Hepatocyte (in vitro differentiated cells): Measurements from ENCODE around the gene PTRHD1. TPM values are rescaled to one million over a fixed set of nuclear protein-coding genes. Genes with fewer than 3 reads are reported as not detected.

Experiments
- DNase-seq: peaks from one replicate; pipeline ENCODE4 v3.0.0-alpha.2; 2016; ENCODE audit warnings: low spot score
- H2AFZ ChIP-seq: fragments of 200-600 bp; sonication (generic); 2 replicates; pipeline ENCODE4 v1.6.0; 2016; ENCODE audit warnings: antibody characterized with exemption, mild to moderate bottlenecking
- H3K27ac ChIP-seq: fragments of 200-600 bp; sonication (generic); 2 replicates; pipeline ENCODE4 v1.5.1; 2016; ENCODE audit warnings: mild to moderate bottlenecking
- H3K27me3 ChIP-seq: fragments of 200-600 bp; sonication (generic); 2 replicates; pipeline ENCODE4 v1.6.1; 2016
- H3K36me3 ChIP-seq: fragments of 200-600 bp; sonication (generic); replicated peaks from 2 replicates; pipeline ENCODE4 v1.5.1; 2016; ENCODE audit warnings: low read depth; ENCODE audit not compliant: insufficient read depth
- H3K4me1 ChIP-seq: fragments of 200-600 bp; sonication (generic); 2 replicates; pipeline ENCODE4 v1.5.1; 2016; ENCODE audit warnings: mild to moderate bottlenecking, moderate library complexity; ENCODE audit not compliant: insufficient read depth
- H3K4me2 ChIP-seq: fragments of 200-600 bp; sonication (generic); 2 replicates; pipeline ENCODE4 v1.6.0; 2016
- H3K4me3 ChIP-seq: fragments of 200-600 bp; sonication (generic); 2 replicates; pipeline ENCODE4 v1.5.1; 2016; ENCODE audit warnings: mild to moderate bottlenecking
- H3K79me2 ChIP-seq: fragments of 200-600 bp; sonication (generic); 2 replicates; pipeline ENCODE4 v1.6.0; 2017; ENCODE audit warnings: mild to moderate bottlenecking
- H3K9me2 ChIP-seq: fragments of 200-600 bp; sonication (generic); replicated peaks from 2 replicates; pipeline ENCODE4 v1.6.0; 2017; ENCODE audit warnings: mild to moderate bottlenecking; ENCODE audit not compliant: insufficient read depth
- H3K9me3 ChIP-seq: fragments of 200-600 bp; sonication (generic); 2 replicates; pipeline ENCODE4 v1.5.1; 2016; ENCODE audit warnings: low read depth, mild to moderate bottlenecking
- H4K20me1 ChIP-seq: fragments of 200-600 bp; sonication (generic); 2 replicates; pipeline ENCODE4 v1.6.0; 2016; ENCODE audit warnings: mild to moderate bottlenecking; ENCODE audit not compliant: insufficient read depth, poor library complexity, severe bottlenecking
- CTCF ChIP-seq: fragments of 200-600 bp; sonication (generic); IDR thresholded peaks from 2 replicates; pipeline ENCODE4 v1.5.1; 2016; ENCODE audit warnings: antibody characterized with exemption, mild to moderate bottlenecking; ENCODE audit not compliant: poor library complexity
- EZH2 ChIP-seq: fragments of 200-600 bp; sonication (generic); IDR thresholded peaks from 2 replicates; pipeline ENCODE4 v1.6.1; 2016; ENCODE audit warnings: antibody characterized with exemption, mild to moderate bottlenecking, borderline replicate concordance
- EZH2phosphoT487 ChIP-seq: fragments of 200-600 bp; sonication (generic); IDR thresholded peaks from one replicate; pipeline ENCODE4 v1.6.1; 2018; ENCODE audit warnings: antibody characterized with exemption, mild to moderate bottlenecking, low read depth, moderate library complexity; ENCODE audit not compliant: unreplicated experiment, severe bottlenecking
- WGBS: methylation state at CpG from one replicate; pipeline ENCODE4 v1.1.6; 2016; ENCODE audit warnings: low lambda C conversion rate; ENCODE audit errors: missing lambda C conversion rate; 5-methylcytosine and 5-hydroxymethylcytosine counted together
- polyA plus RNA-seq: library from polyadenylated mRNA; unstranded; fragments of >200 nt; fragmentation: Nextera tagmentation; extraction: Ambion mirVana; gene quantifications from 2 replicates; pipeline ENCODE4 v1.2.1, GENCODE V29; 2016
- total RNA-seq: library from RNA; depleted of rRNA; stranded (reverse); fragments of >200 nt; gene quantifications from 2 replicates; pipeline ENCODE4 v1.2.3, GENCODE V29; 2014

Gene PTRHD1
- total and polyA plus RNA-seq, 2 experiments from 2014 or later: 47.8 to 61.1 TPM

DNA sequence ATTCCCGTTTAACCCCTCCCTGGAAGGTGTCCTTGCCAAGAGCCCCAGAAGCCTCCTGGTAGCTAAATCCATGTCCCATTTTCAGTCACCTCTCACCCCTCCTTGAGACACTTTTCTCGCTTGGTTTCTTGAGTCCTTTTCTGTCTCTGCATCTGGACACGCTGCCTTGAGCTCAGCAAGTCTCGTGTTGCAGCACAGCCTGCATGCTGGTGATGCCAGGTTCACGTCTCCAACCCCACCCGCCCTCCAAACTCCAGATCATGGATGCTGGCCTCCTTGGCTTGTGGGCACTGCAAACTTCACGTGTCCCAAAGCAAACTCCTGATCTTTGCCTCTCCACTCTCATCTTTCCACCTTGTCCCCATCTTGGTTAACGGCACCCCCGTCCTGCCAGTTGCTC, 39.3 kb upstream of the PTRHD1 start:
- Histone ChIP-seq H3K27ac (no peak overlapping the region), H2AFZ (no peak overlapping the region), H3K4me3 (no peak overlapping the region), H3K4me2 (no peak overlapping the region), H3K79me2 (no peaks in the 10 kb centered on the region), H3K27me3 (no peaks in the 10 kb centered on the region), H4K20me1 (no peaks in the 10 kb centered on the region), H3K36me3 (no peaks in the 10 kb centered on the region), H3K9me3 (no peaks in the 10 kb centered on the region), H3K4me1 (no peaks in the 10 kb centered on the region), H3K9me2 (no peaks in the 10 kb centered on the region)
- WGBS: 77% methylated on average over 9 of the region's 9 CpGs
- no peak for DNase-seq
- no peak for TF ChIP-seq CTCF
- TF ChIP-seq EZH2phosphoT487: no peak
- no peak for TF ChIP-seq EZH2

DNA sequence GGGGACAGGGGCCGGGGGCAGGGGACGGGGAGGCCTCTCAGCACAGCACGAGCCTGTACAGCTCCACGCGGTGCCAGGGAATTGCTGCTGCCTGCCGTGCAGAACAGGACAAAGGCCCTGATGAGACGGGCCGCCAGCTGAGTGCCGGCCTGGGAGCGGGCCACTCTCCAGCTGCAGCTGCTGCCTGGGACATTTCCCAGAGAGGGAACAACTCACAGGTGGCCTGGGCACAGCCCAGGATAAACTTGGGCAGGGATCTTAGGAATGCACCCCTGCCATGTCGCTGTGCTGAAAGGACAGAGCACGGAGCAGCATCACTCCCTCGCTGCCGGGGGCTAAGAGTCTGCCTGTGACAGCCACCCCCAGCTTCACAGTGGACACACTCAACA, 38.9 kb upstream of the PTRHD1 start:
- Histone ChIP-seq H3K27me3 (no peaks in the 10 kb centered on the region), H3K4me2 (no peak overlapping the region), H3K79me2 (no peaks in the 10 kb centered on the region), H2AFZ (no peak overlapping the region), H3K4me3 (no peak overlapping the region), H3K9me3 (no peaks in the 10 kb centered on the region), H3K27ac (no peak overlapping the region), H3K36me3 (no peaks in the 10 kb centered on the region), H3K9me2 (no peaks in the 10 kb centered on the region), H3K4me1 (no peaks in the 10 kb centered on the region), H4K20me1 (no peaks in the 10 kb centered on the region)
- no peak for DNase-seq
- 80% methylated on average over 12 of the region's 14 CpGs for WGBS
- TF ChIP-seq CTCF (no peak), EZH2 (no peak), EZH2phosphoT487 (no peak)

DNA sequence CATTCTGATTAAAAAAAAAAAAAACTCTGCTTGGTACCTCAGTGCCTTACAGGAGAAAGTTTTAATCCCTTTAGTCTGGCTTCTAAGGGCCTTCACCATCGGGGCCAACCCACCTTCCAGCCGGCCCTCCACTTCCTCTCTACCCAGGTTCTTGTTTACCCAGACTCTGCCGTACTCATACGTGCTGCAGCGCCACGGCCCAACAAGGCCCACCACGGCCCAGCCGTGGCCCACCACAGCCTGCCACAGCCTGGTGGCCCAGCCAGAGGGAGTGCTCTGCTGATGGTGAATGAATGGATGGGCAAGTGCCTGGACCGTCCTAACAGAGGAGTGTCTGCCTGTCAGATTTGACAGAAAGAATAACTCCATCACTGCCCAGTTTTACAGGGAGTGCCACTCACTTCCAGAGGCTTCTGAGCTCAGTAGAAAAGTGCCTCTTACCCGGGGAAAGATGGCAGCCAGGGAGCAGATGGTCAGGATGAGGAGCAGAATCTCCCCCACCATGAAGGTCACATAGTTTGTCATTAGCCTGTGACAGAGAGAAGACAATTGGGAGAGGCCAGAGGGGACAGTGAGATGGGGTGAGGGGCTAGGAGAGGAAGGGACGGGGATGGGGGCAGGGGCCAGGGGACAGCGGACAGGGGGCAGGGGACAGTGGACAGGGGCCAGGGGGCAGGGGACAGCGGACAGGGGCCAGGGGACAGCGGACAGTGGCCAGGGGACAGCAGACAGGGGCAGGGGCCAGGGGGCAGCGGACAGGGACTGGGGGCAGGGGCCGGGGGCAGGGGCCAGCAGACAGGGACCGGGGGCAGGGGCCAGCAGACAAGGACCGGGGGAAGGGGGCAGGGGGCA, 38.3 kb upstream of the PTRHD1 start:
- Histone ChIP-seq H2AFZ (no peak overlapping the region), H4K20me1 (no peaks in the 10 kb centered on the region), H3K4me3 (no peak overlapping the region), H3K9me2 (no peaks in the 10 kb centered on the region), H3K4me1 (no peaks in the 10 kb centered on the region), H3K79me2 (no peaks in the 10 kb centered on the region), H3K9me3 (no peaks in the 10 kb centered on the region), H3K36me3 (no peaks in the 10 kb centered on the region), H3K27ac (no peak overlapping the region), H3K4me2 (no peak overlapping the region), H3K27me3 (no peaks in the 10 kb centered on the region)
- TF ChIP-seq CTCF (no peak), EZH2phosphoT487 (no peak), EZH2 (no peak)
- WGBS: 87% methylated on average over 14 of the region's 18 CpGs
- no peak for DNase-seq
